Measurements from ENCODE around the gene SKOR1.

GRCh38 chr15:67801142-67801541 lies 24.2 kb upstream of the SKOR1 start:
- TF ChIP-seq CTCF (IDR thresholded peaks at IDR 0.05; ENCODE audit: insufficient read depth, low read length) (no peak), GABPA (IDR thresholded peaks at IDR 0.05; ENCODE audit: low read depth) (no peak)
